Left forelimb (tissue), 1 donor: ENCODE results near the gene KCNK7.

Experiments used
- DNase-seq: peaks from one replicate; pipeline ENCODE4 v3.0.0-alpha.2; 2018; ENCODE audit warnings: low spot score

The KCNK7 gene

GRCh38 chr11:65557280-65558001 lies 38.2 kb downstream of the KCNK7 start:
- DNase-seq = no peak

GRCh38 chr11:65556470-65557279 lies 38.9 kb downstream of the KCNK7 start:
- DNase-seq = no peak

GRCh38 chr11:65555693-65556231 lies 39.8 kb downstream of the KCNK7 start:
- no peak for DNase-seq

- no peak for DNase-seq
These were observed 40.7 kb downstream of the KCNK7 start for GRCh38 chr11:65554842-65555430.

- DNase-seq = no peak
These were observed 41.4 kb downstream of the KCNK7 start for GRCh38 chr11:65554057-65554818.

- DNase-seq = no peak
These were observed 42.1 kb downstream of the KCNK7 start for GRCh38 chr11:65553301-65554001.

GRCh38 chr11:65552388-65552951 lies 43.1 kb downstream of the KCNK7 start:
- no peak for DNase-seq

GRCh38 chr11:65551572-65552387 lies 43.8 kb downstream of the KCNK7 start:
- DNase-seq = no peak

GRCh38 chr11:65549096-65549495 lies 46.5 kb downstream of the KCNK7 start:
- no peak for DNase-seq

GRCh38 chr11:65548395-65548794 lies 47.2 kb downstream of the KCNK7 start:
- DNase-seq = no peak

GRCh38 chr11:65547446-65548125 lies 48.0 kb downstream of the KCNK7 start:
- DNase-seq = no peak

- no peak for DNase-seq
These were observed 49.2 kb downstream of the KCNK7 start for GRCh38 chr11:65546217-65546958.

- DNase-seq = no peak
These were observed 49.8 kb downstream of the KCNK7 start for GRCh38 chr11:65545853-65546216.
